Naive B cell (primary cell): ENCODE data around the gene TTL. TPM values are rescaled to one million over a fixed set of nuclear protein-coding genes. Genes with fewer than 3 reads are reported as not detected.
"Not testable (repeated sequence)": the region's sequence is repeated elsewhere in the genome, so short reads cannot be mapped to it uniquely, and the experiment has no call there.

Source experiments
- ATAC-seq, 2 donors: fragments of 150-1000 bp; cut with Tn5 transposase; 2 replicates each; pipeline ENCODE4 v1.10.0; 2021; ENCODE audit warnings: low read depth in 2 of 2, mild to moderate bottlenecking in 2 of 2, moderate library complexity in 2 of 2
- DNase-seq: peaks from one replicate; pipeline ENCODE4 v3.0.0; 2022
- H3K27ac Mint-ChIP-seq, 6 donors: one replicate each; pipeline ENCODE4 v1.8.0; 2020 to 2022; ENCODE audit warnings: mild to moderate bottlenecking in 6 of 6, mixed read lengths in 6 of 6, moderate library complexity in 5 of 6, inconsistent platforms in 2 of 6
- H3K27me3 Mint-ChIP-seq, 3 donors: one replicate each; pipeline ENCODE4 v1.8.0; 2021 to 2022; ENCODE audit warnings: mixed read lengths in 3 of 3, mild to moderate bottlenecking in 1 of 3
- H3K36me3 Mint-ChIP-seq, 2 donors: one replicate each; pipeline ENCODE4 v1.8.0; 2020 to 2022; ENCODE audit warnings: mixed read lengths in 2 of 2, inconsistent platforms in 1 of 2, mild to moderate bottlenecking in 1 of 2
- H3K4me1 Mint-ChIP-seq, 3 donors: one replicate each; pipeline ENCODE4 v1.8.0; 2020 to 2022; ENCODE audit warnings: mixed read lengths in 3 of 3, inconsistent platforms in 1 of 3, mild to moderate bottlenecking in 1 of 3, moderate library complexity in 1 of 3
- H3K4me3 Mint-ChIP-seq, 8 donors: one replicate each; pipeline ENCODE4 v1.8.0; 2020 to 2022; ENCODE audit warnings: mild to moderate bottlenecking in 8 of 8, mixed read lengths in 8 of 8, moderate library complexity in 8 of 8, inconsistent platforms in 2 of 8
- H3K9me3 Mint-ChIP-seq, 7 donors: one replicate each; pipeline ENCODE4 v1.8.0; 2020 to 2022; ENCODE audit warnings: mixed read lengths in 7 of 7, mild to moderate bottlenecking in 5 of 7, inconsistent platforms in 2 of 7, moderate library complexity in 1 of 7
- polyA plus RNA-seq, 6 donors: library from polyadenylated mRNA; unstranded; fragments of 300-500 nt; fragmentation: Illumina TruSeq; gene quantifications; one replicate each; pipeline ENCODE4 v1.2.3, GENCODE V29; 2021; ENCODE audit warnings: low read depth in 6 of 6

The TTL gene
- polyA plus RNA-seq, 6 donors from 2014 or later = 1.1 to 5.8 (median 2.8) TPM

DNA sequence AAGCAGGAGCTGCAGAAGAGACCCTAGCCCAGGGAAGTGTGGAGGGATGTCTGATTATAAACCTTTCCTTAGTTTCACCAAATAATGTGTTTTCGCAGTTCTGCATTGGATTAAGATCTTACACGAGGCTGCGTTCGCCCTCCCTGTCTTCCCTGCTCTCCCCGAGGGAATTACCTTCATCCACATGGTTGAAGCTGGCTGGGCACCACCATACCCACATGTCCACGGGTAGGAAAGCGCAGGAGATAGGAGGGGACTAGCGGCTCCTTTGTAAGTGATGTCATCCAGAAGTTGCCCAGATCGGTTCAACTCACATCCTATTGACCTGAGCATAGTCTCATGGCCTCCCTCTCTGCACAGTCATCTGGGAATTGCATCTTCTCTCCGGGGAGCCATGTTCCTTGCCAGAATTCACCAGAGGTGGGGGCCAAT is 1.1 kb downstream of the TTL start:
- DNase-seq = no peak
- Mint-ChIP-seq H3K4me1 (peaks cover 22 to 25% (median 25%) of the 10 kb centered on the region in 3 donors), H3K36me3 (peaks cover 0 to 7% of the 10 kb centered on the region in 2 donors), H3K27me3 (no peaks in the 10 kb centered on the region), H3K27ac (peak overlapping the region in 4 of 6 donors; percentile 5 to 92 (median 72)), H3K9me3 (no peaks in the 10 kb centered on the region), H3K4me3 (peak overlapping the region; percentile 92 to 98 (median 94))
- no peak for ATAC-seq

GRCh38 chr2:112483831-112484230 is 1.9 kb downstream of the TTL start:
- peak overlapping the region in 1 of 6 donors; percentile 40 for H3K27ac Mint-ChIP-seq
- DNase-seq (no peak), ATAC-seq (no peak)
- H3K9me3 Mint-ChIP-seq = no peaks in the 10 kb centered on the region
- peaks cover 22 to 25% (median 25%) of the 10 kb centered on the region in 3 donors for H3K4me1 Mint-ChIP-seq
- H3K27me3 Mint-ChIP-seq = no peaks in the 10 kb centered on the region
- H3K4me3 Mint-ChIP-seq = peak overlapping the region in 4 of 8 donors; percentile 92 to 96 (median 94)
- peaks cover 0 to 7% of the 10 kb centered on the region in 2 donors for H3K36me3 Mint-ChIP-seq

DNA sequence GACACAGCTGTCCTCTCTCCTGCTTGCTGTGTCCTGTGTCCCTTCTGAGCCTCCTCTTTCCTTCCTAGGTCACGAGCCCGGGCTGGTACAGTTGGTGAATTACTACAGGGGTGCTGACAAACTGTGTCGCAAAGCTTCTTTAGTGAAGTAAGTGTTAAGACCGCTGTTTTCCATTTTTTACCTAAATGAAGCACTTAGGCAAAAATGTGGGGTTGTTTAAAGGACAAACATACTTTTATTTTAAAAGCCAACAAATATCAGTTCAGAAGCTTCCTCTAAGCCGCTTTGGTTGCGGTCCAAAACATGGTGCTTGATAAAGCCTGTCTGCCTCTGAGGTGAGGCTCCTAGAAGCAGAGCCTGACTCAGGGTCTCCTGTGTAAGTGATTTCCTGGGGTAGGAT is 3.9 kb downstream of the TTL start:
- Mint-ChIP-seq H3K4me1 (peaks cover 17 to 18% (median 18%) of the 10 kb centered on the region in 3 donors), H3K4me3 (peak overlapping the region in 2 of 8 donors; percentile 30 to 78), H3K9me3 (no peaks in the 10 kb centered on the region), H3K27ac (peak overlapping the region in 2 of 6 donors; percentile 23 to 31), H3K36me3 (peaks cover 0 to 7% of the 10 kb centered on the region in 2 donors), H3K27me3 (no peaks in the 10 kb centered on the region)
- no peak for ATAC-seq
- no peak for DNase-seq

DNA sequence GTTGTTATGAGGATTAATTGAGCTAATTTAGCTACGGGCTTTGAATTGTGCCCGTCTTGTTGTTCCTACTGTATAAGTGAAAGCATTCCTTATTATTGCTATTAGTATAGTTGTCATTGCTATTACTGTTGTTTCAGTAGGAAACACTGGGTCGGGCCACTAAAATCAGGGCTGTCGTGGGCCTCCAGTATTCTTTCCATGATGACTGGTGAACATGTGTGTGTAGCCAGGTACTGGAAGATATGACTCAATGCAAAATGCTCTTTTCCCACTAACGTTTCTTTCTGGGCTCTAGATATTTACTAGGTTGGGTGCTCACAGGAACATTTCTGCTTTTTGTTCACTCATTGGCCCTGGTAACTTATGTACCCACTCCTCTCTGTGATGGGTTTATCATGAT is 4.9 kb downstream of the TTL start:
- no peak for ATAC-seq
- H3K27me3 Mint-ChIP-seq = no peaks in the 10 kb centered on the region
- no peaks in the 10 kb centered on the region for H3K9me3 Mint-ChIP-seq
- peaks cover 9 to 13% (median 12%) of the 10 kb centered on the region in 3 donors for H3K4me1 Mint-ChIP-seq
- H3K36me3 Mint-ChIP-seq = no peaks in the 10 kb centered on the region
- no peak for DNase-seq
- peak overlapping the region in 3 of 6 donors; percentile 17 to 86 (median 58) for H3K27ac Mint-ChIP-seq
- H3K4me3 Mint-ChIP-seq = peak overlapping the region in 1 of 8 donors; percentile 53

GRCh38 chr2:112487444-112487961 is 5.5 kb downstream of the TTL start:
- ATAC-seq (no peak), DNase-seq (no peak)
- Mint-ChIP-seq H3K4me3 (no peak overlapping the region), H3K36me3 (no peaks in the 10 kb centered on the region), H3K27ac (peak overlapping the region in 1 of 6 donors; percentile 21), H3K27me3 (no peaks in the 10 kb centered on the region), H3K4me1 (peaks cover 9 to 13% (median 12%) of the 10 kb centered on the region in 3 donors), H3K9me3 (no peaks in the 10 kb centered on the region)

GRCh38 chr2:112488201-112488600 is 6.2 kb downstream of the TTL start:
- Mint-ChIP-seq H3K4me1 (peaks cover 5 to 7% (median 7%) of the 10 kb centered on the region in 3 donors), H3K9me3 (no peaks in the 10 kb centered on the region), H3K36me3 (no peaks in the 10 kb centered on the region), H3K4me3 (no peak overlapping the region), H3K27ac (no peak overlapping the region), H3K27me3 (no peaks in the 10 kb centered on the region)
- no peak for DNase-seq
- ATAC-seq = no peak

DNA sequence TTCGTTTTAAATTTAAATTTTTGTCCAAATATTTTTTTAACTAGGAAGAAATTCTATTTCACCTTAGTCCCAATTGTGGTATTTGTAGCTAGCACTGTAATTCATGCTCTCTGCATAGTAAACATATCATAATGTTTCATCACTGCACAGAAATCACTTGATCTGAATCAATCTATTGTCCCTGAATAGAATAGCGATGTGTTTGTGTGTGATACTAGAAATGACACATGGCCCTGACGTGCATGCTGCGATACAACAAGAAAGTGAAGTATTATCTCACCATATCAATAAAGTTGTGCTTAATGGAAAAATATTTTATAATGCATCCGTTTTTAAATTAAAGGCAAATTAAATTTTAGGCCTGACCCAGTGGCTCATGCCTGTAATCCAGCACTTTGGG is 10.0 kb downstream of the TTL start:
- H3K36me3 Mint-ChIP-seq = no peaks in the 10 kb centered on the region
- no peak overlapping the region for H3K27ac Mint-ChIP-seq
- H3K9me3 Mint-ChIP-seq = no peaks in the 10 kb centered on the region
- no peak overlapping the region for H3K4me3 Mint-ChIP-seq
- H3K4me1 Mint-ChIP-seq = no peaks in the 10 kb centered on the region
- no peaks in the 10 kb centered on the region for H3K27me3 Mint-ChIP-seq
- DNase-seq (no peak), ATAC-seq (no peak)

DNA sequence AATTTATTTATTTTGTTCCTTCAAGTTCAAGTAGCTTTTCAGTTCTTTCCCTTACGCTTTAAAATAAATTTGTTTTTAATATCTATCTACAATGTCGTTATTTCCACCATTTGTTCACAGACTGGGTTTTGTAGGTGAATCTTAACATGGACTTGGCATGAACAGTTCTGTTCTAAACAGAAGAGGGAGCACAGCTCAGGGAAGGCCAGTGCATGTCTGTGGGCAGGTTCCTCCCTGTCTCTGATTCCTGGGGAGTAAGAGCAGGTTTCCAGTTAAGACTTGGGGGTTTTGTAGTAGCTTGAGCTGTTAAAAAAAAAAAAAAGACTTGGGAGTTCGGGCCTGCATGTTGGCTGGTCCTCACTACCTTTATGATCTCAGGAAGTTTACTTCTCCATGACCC is 11.1 kb downstream of the TTL start:
- H3K27ac Mint-ChIP-seq = peak overlapping the region in 1 of 6 donors; percentile 28
- DNase-seq (no peak), ATAC-seq (no peak)
- H3K4me1 Mint-ChIP-seq = no peaks in the 10 kb centered on the region
- H3K27me3 Mint-ChIP-seq = no peaks in the 10 kb centered on the region
- H3K9me3 Mint-ChIP-seq = no peaks in the 10 kb centered on the region
- no peak overlapping the region for H3K4me3 Mint-ChIP-seq
- H3K36me3 Mint-ChIP-seq = no peaks in the 10 kb centered on the region

- Mint-ChIP-seq H3K36me3 (no peaks in the 10 kb centered on the region), H3K9me3 (no peaks in the 10 kb centered on the region), H3K4me3 (no peak overlapping the region), H3K27me3 (no peaks in the 10 kb centered on the region), H3K4me1 (no peaks in the 10 kb centered on the region), H3K27ac (no peak overlapping the region)
- DNase-seq (no peak), ATAC-seq (no peak)
Observed at GRCh38 chr2:112493858-112494648, 12.1 kb downstream of the TTL start.

- Mint-ChIP-seq H3K27ac (no peak overlapping the region), H3K4me3 (no peak overlapping the region), H3K27me3 (no peaks in the 10 kb centered on the region), H3K4me1 (no peaks in the 10 kb centered on the region), H3K9me3 (no peaks in the 10 kb centered on the region), H3K36me3 (no peaks in the 10 kb centered on the region)
- DNase-seq (no peak), ATAC-seq (no peak)
Observed at GRCh38 chr2:112494828-112495227, 12.9 kb downstream of the TTL start.

GRCh38 chr2:112495878-112496277 is 13.9 kb downstream of the TTL start:
- H3K4me3 Mint-ChIP-seq, ATAC-seq, H3K27me3 Mint-ChIP-seq, H3K36me3 Mint-ChIP-seq, H3K4me1 Mint-ChIP-seq, H3K9me3 Mint-ChIP-seq, DNase-seq: not testable (repeated sequence)
- peak overlapping the region in 1 of 6 donors; percentile 26 for H3K27ac Mint-ChIP-seq

- DNase-seq = peak; percentile 52
- H3K27ac Mint-ChIP-seq = peak overlapping the region in 2 of 6 donors; percentile 25 to 62
- H3K27me3 Mint-ChIP-seq, H3K9me3 Mint-ChIP-seq, H3K4me1 Mint-ChIP-seq, H3K4me3 Mint-ChIP-seq, H3K36me3 Mint-ChIP-seq: not testable (repeated sequence)
- peak; percentile 64 to 97 for ATAC-seq
Observed at GRCh38 chr2:112500850-112501484, 19.0 kb downstream of the TTL start.

GRCh38 chr2:112509239-112509998 is 27.5 kb downstream of the TTL start:
- not testable (repeated sequence) for ATAC-seq
- H3K27ac Mint-ChIP-seq = peak overlapping the region in 1 of 6 donors; percentile 28

More at GRCh38 chr2:112509239-112509998, 27.5 kb downstream of the TTL start:
- not testable (repeated sequence) for H3K27me3 Mint-ChIP-seq, DNase-seq, H3K9me3 Mint-ChIP-seq, H3K36me3 Mint-ChIP-seq, H3K4me1 Mint-ChIP-seq, H3K4me3 Mint-ChIP-seq
